Thyroid gland (tissue), 4 donors: ENCODE measurements around the gene SULT1C3.

Source experiments
- CTCF ChIP-seq, 6 experiments: fragments of 200-600 bp in 3 of 6; fragments of 450-650 bp in 3 of 6; sonication (generic) in 3 of 6; IDR thresholded peaks; one replicate each; pipeline ENCODE4 v1.5.1; 2016 to 2019; ENCODE audit warnings: antibody characterized with exemption in 6 of 6, mild to moderate bottlenecking in 2 of 6, inconsistent platforms in 1 of 6, moderate library complexity in 1 of 6
- POLR2A ChIP-seq, 2 donors: fragments of 450-650 bp; IDR thresholded peaks; one replicate each; pipeline ENCODE4 v1.6.1; 2017; ENCODE audit warnings: antibody characterized with exemption in 2 of 2, mild to moderate bottlenecking in 2 of 2, moderate library complexity in 1 of 2

GRCh38 chr2:108193251-108193650 lies 46.5 kb upstream of the SULT1C3 start:
- TF ChIP-seq CTCF (IDR thresholded peaks at IDR 0.05) (no peak), POLR2A (IDR thresholded peaks at IDR 0.05) (no peak)
